WTC11 (cell line): ENCODE results near the gene GNRH2. TPM values are rescaled to one million over a fixed set of nuclear protein-coding genes. Genes with fewer than 3 reads are reported as not detected.

Source experiments
- ATAC-seq: fragments of 200-7000 bp; cut with Tn5 transposase; 2 replicates; pipeline ENCODE4 v1.10.0; 2021; ENCODE audit warnings: mild to moderate bottlenecking, moderate library complexity
- CTCF ChIA-PET: fragments of 300-600 bp; sonication (Branson Sonifier 250); formaldehyde crosslinking; loops from one replicate; lab custom pipeline; 2021; ENCODE audit warnings: antibody characterized with exemption; lab: Charles Lee
- POLR2A ChIA-PET: fragments of 350-600 bp; sonication (Branson Sonifier 250); formaldehyde crosslinking; loops from one replicate; lab custom pipeline; 2021; ENCODE audit warnings: antibody characterized with exemption; lab: Charles Lee
- DNase-seq: peaks from one replicate; pipeline ENCODE4 v3.0.0; 2021; ENCODE audit warnings: low spot score
- H3K27ac Mint-ChIP-seq: 2 replicates; pipeline ENCODE4 v1.8.0; 2021; ENCODE audit warnings: mixed read lengths
- H3K27me3 Mint-ChIP-seq: 2 replicates; pipeline ENCODE4 v1.8.0; 2021; ENCODE audit warnings: low read depth, mild to moderate bottlenecking, moderate library complexity, mixed read lengths
- H3K36me3 Mint-ChIP-seq: 2 replicates; pipeline ENCODE4 v1.8.0; 2021; ENCODE audit warnings: mixed read lengths
- H3K4me1 Mint-ChIP-seq: 2 replicates; pipeline ENCODE4 v1.8.0; 2022; ENCODE audit warnings: mixed read lengths
- H3K4me3 Mint-ChIP-seq: 2 replicates; pipeline ENCODE4 v1.8.0; 2021; ENCODE audit warnings: mild to moderate bottlenecking, moderate library complexity, mixed read lengths
- H3K9me3 Mint-ChIP-seq: 2 replicates; pipeline ENCODE4 v1.8.0; 2021; ENCODE audit warnings: mixed read lengths
- CREB1 ChIP-seq: sonication (generic); formaldehyde crosslinking; IDR thresholded peaks from 2 replicates; pipeline ENCODE4 v1.8.0; 2023; ENCODE audit warnings: mild to moderate bottlenecking, missing genetic modification reagents
- E2F4 ChIP-seq: sonication (generic); formaldehyde crosslinking; IDR thresholded peaks from 2 replicates; pipeline ENCODE4 v1.8.1; 2022; ENCODE audit warnings: low read depth, mild to moderate bottlenecking, moderate library complexity, missing genetic modification reagents, borderline replicate concordance
- FOXJ3 ChIP-seq: sonication (generic); formaldehyde crosslinking; IDR thresholded peaks from 2 replicates; pipeline ENCODE4 v1.9.0; 2021; ENCODE audit warnings: missing genetic modification reagents, mild to moderate bottlenecking, borderline replicate concordance
- FOXP4 ChIP-seq: sonication (generic); formaldehyde crosslinking; IDR thresholded peaks from 2 replicates; pipeline ENCODE4 v1.8.0; 2022; ENCODE audit warnings: mild to moderate bottlenecking, missing genetic modification reagents
- GTF2I ChIP-seq: fragments of 250-450 bp; sonication (Bioruptor Pico); conservative IDR thresholded peaks from 2 replicates; pipeline ENCODE4 v1.4.0; 2021; ENCODE audit warnings: mild to moderate bottlenecking
- HMGA2 ChIP-seq: fragments of 250-450 bp; sonication (Bioruptor Pico); IDR thresholded peaks from 2 replicates; pipeline ENCODE4 v1.4.0; 2021; ENCODE audit warnings: mild to moderate bottlenecking, moderate library complexity
- IRF1 ChIP-seq: sonication (generic); formaldehyde crosslinking; IDR thresholded peaks from 2 replicates; pipeline ENCODE4 v1.8.0; 2023; ENCODE audit warnings: missing genetic modification reagents
- NFATC4 ChIP-seq: fragments of 250-450 bp; sonication (Bioruptor Pico); IDR thresholded peaks from 2 replicates; pipeline ENCODE4 v1.9.0; 2021; ENCODE audit warnings: mild to moderate bottlenecking
- NFE2L1 ChIP-seq: sonication (generic); formaldehyde crosslinking; IDR thresholded peaks from 2 replicates; pipeline ENCODE4 v1.8.1; 2023; ENCODE audit warnings: missing genetic modification reagents
- OVOL2 ChIP-seq: fragments of 250-450 bp; sonication (Bioruptor Pico); IDR thresholded peaks from 2 replicates; pipeline ENCODE4 v1.9.0; 2021; ENCODE audit warnings: mild to moderate bottlenecking, borderline replicate concordance
- PRRX2 ChIP-seq: fragments of 250-450 bp; sonication (Bioruptor Pico); IDR thresholded peaks from 2 replicates; pipeline ENCODE4 v1.8.0; 2021; ENCODE audit warnings: mild to moderate bottlenecking
- RORB ChIP-seq: fragments of 250-450 bp; sonication (Bioruptor Pico); IDR thresholded peaks from 2 replicates; pipeline ENCODE4 v1.9.0; 2021; ENCODE audit warnings: mild to moderate bottlenecking
- TEAD1 ChIP-seq: sonication (generic); formaldehyde crosslinking; IDR thresholded peaks from 2 replicates; pipeline ENCODE4 v1.8.0; 2022; ENCODE audit warnings: mild to moderate bottlenecking, missing genetic modification reagents
- TP53 ChIP-seq: sonication (generic); formaldehyde crosslinking; IDR thresholded peaks from 2 replicates; pipeline ENCODE4 v1.8.1; 2023; ENCODE audit warnings: mild to moderate bottlenecking, missing genetic modification reagents
- USF2 ChIP-seq: sonication (generic); formaldehyde crosslinking; IDR thresholded peaks from 2 replicates; pipeline ENCODE4 v1.8.1; 2023; ENCODE audit warnings: mild to moderate bottlenecking, missing genetic modification reagents, moderate library complexity
- ZMAT4 ChIP-seq: fragments of 250-450 bp; sonication (Bioruptor Pico); IDR thresholded peaks from 2 replicates; pipeline ENCODE4 v1.9.0; 2021; ENCODE audit warnings: mild to moderate bottlenecking
- ZNF317 ChIP-seq: sonication (generic); formaldehyde crosslinking; IDR thresholded peaks from 2 replicates; pipeline ENCODE4 v1.8.1; 2023; ENCODE audit warnings: low read depth, mild to moderate bottlenecking, moderate library complexity, missing genetic modification reagents, borderline replicate concordance
- total RNA-seq: library from RNA; stranded (reverse); gene quantifications from 3 replicates; pipeline ENCODE4 v1.2.3, GENCODE V29; 2021
- TF ChIP-seq, protein P1 (sequence below): sonication (generic); formaldehyde crosslinking; IDR thresholded peaks from 2 replicates; pipeline ENCODE4 v1.8.1; 2022; ENCODE audit warnings: low read depth, missing genetic modification reagents, borderline replicate concordance
- TF ChIP-seq, protein P2 (sequence below): sonication (generic); formaldehyde crosslinking; IDR thresholded peaks from 2 replicates; pipeline ENCODE4 v1.8.1; 2022; ENCODE audit warnings: mild to moderate bottlenecking, missing genetic modification reagents, moderate library complexity, borderline replicate concordance
- TF ChIP-seq, protein P3 (sequence below): fragments of 200-600 bp; IDR thresholded peaks from 2 replicates; pipeline ENCODE4 v1.8.0; 2022; ENCODE audit warnings: antibody characterized with exemption

Gene GNRH2
- total RNA-seq, 1 experiment from 2014 or later: 1.1 TPM

- DNase-seq: no peak
- H3K27me3 Mint-ChIP-seq: peaks cover 47% of the 10 kb centered on the region
- peak within 1 kb of the TSS; percentile 60 for H3K4me3 Mint-ChIP-seq
- H3K4me1 Mint-ChIP-seq: peaks cover 7% of the 10 kb centered on the region; the same call in 1 of the 2 replicates
- POLR2A ChIA-PET: no interaction called here
- TF ChIP-seq FOXP4: no peak
- no peak for TF ChIP-seq IRF1
- no peak for TF ChIP-seq PRRX2
- TF ChIP-seq TP53 (CRISPR knock-in tag): no peak
- TF ChIP-seq, protein P1, sequence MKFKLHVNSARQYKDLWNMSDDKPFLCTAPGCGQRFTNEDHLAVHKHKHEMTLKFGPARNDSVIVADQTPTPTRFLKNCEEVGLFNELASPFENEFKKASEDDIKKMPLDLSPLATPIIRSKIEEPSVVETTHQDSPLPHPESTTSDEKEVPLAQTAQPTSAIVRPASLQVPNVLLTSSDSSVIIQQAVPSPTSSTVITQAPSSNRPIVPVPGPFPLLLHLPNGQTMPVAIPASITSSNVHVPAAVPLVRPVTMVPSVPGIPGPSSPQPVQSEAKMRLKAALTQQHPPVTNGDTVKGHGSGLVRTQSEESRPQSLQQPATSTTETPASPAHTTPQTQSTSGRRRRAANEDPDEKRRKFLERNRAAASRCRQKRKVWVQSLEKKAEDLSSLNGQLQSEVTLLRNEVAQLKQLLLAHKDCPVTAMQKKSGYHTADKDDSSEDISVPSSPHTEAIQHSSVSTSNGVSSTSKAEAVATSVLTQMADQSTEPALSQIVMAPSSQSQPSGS (CRISPR knock-in tag): no peak
- TF ChIP-seq OVOL2: no peak
- no peak for TF ChIP-seq FOXJ3 (CRISPR knock-in tag)
- TF ChIP-seq CREB1: no peak
- TF ChIP-seq, protein P2, sequence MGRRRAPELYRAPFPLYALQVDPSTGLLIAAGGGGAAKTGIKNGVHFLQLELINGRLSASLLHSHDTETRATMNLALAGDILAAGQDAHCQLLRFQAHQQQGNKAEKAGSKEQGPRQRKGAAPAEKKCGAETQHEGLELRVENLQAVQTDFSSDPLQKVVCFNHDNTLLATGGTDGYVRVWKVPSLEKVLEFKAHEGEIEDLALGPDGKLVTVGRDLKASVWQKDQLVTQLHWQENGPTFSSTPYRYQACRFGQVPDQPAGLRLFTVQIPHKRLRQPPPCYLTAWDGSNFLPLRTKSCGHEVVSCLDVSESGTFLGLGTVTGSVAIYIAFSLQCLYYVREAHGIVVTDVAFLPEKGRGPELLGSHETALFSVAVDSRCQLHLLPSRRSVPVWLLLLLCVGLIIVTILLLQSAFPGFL (CRISPR knock-in tag): no peak
- no peak for TF ChIP-seq RORB (CRISPR knock-in tag)
- no peak for TF ChIP-seq E2F4 (CRISPR knock-in tag)
- TF ChIP-seq NFE2L1 (CRISPR knock-in tag): no peak
- TF ChIP-seq ZNF317 (CRISPR knock-in tag): no peak
- no peak for TF ChIP-seq HMGA2
- no peak for TF ChIP-seq ZMAT4 (CRISPR knock-in tag)
- no peak for TF ChIP-seq GTF2I (CRISPR knock-in tag)
- no peak for TF ChIP-seq USF2 (CRISPR knock-in tag)
- TF ChIP-seq, protein P3, sequence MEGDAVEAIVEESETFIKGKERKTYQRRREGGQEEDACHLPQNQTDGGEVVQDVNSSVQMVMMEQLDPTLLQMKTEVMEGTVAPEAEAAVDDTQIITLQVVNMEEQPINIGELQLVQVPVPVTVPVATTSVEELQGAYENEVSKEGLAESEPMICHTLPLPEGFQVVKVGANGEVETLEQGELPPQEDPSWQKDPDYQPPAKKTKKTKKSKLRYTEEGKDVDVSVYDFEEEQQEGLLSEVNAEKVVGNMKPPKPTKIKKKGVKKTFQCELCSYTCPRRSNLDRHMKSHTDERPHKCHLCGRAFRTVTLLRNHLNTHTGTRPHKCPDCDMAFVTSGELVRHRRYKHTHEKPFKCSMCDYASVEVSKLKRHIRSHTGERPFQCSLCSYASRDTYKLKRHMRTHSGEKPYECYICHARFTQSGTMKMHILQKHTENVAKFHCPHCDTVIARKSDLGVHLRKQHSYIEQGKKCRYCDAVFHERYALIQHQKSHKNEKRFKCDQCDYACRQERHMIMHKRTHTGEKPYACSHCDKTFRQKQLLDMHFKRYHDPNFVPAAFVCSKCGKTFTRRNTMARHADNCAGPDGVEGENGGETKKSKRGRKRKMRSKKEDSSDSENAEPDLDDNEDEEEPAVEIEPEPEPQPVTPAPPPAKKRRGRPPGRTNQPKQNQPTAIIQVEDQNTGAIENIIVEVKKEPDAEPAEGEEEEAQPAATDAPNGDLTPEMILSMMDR: no peak
- TF ChIP-seq TEAD1 (CRISPR knock-in tag): no peak
- TF ChIP-seq NFATC4 (CRISPR knock-in tag): no peak
- H3K36me3 Mint-ChIP-seq: no peaks in the 10 kb centered on the region
- H3K27ac Mint-ChIP-seq: no peak within 1 kb of the TSS
- H3K9me3 Mint-ChIP-seq: no peaks in the 10 kb centered on the region
- CTCF ChIA-PET: interaction anchor here (1.5 kb wide), 1 partner anchor 15 kb away, joined by 5 read pairs; no protein-coding TSS in a partner anchor
- ATAC-seq: no peak
These were observed 41.0 kb downstream of the GNRH2 start, which contains the start of gene AVP for GRCh38 chr20:3084283-3084985. Gene AVP, minus strand, starts transcription at chr20:3084724. Its CDS starts 50 bp downstream, at chr20:3084674.
